SK-N-SH (cell line): ENCODE data around the gene ACTR10. TPM values are rescaled to one million over a fixed set of nuclear protein-coding genes. Genes with fewer than 3 reads are reported as not detected.

Experiments used
- CTCF ChIA-PET: fragments of 300-600, 350-600 bp; formaldehyde crosslinking; extraction: SDS; loops from one replicate; lab custom pipeline; 2021; lab: Yijun Ruan, JAX
- POLR2A ChIA-PET: fragments of 350-600 bp; sonication (Branson Sonifier 250); formaldehyde crosslinking; extraction: SDS; loops from one replicate; lab custom pipeline; 2020; ENCODE audit warnings: antibody characterized with exemption, inconsistent platforms; lab: Yijun Ruan, JAX
- DNase-seq: peaks from one replicate; pipeline ENCODE4 v3.0.0; 2012
- H2AFZ ChIP-seq: fragments of 200-600 bp; sonication (generic); 2 replicates; pipeline ENCODE4 v1.8.1; 2016; ENCODE audit warnings: antibody characterized with exemption, mild to moderate bottlenecking, low read depth
- H3F3A ChIP-seq: fragments of 200-600 bp; sonication (generic); replicated peaks from 2 replicates; pipeline ENCODE3; 2016; ENCODE audit warnings: antibody characterized with exemption, mild to moderate bottlenecking; ENCODE audit not compliant: insufficient read depth
- H3K27ac ChIP-seq, 2 experiments: fragments of 200-500 bp in 1 of 2; fragments of 200-600 bp in 1 of 2; sonication (Bioruptor generic) in 1 of 2; sonication (generic), shearing (Covaris generic) in 1 of 2; 2 replicates each; pipeline versions ENCODE4 v1.5.1 to v1.6.1; 2014 to 2016; ENCODE audit warnings: low read depth in 2 of 2, inconsistent platforms in 1 of 2, low read length in 1 of 2, mild to moderate bottlenecking in 1 of 2, mixed read lengths in 1 of 2
- H3K27me3 ChIP-seq: fragments of 200-600 bp; sonication (generic), shearing (Covaris generic); 2 replicates; pipeline ENCODE4 v1.6.1; 2016; ENCODE audit warnings: mixed run types; ENCODE audit not compliant: insufficient read depth
- H3K36me3 ChIP-seq, 2 experiments: fragments of 200-500 bp in 1 of 2; fragments of 200-600 bp in 1 of 2; sonication (Bioruptor generic) in 1 of 2; sonication (generic) in 1 of 2; replicated peaks in 1 of 2; 2 replicates each; pipeline versions ENCODE3 to v1.5.1; 2014 to 2016; ENCODE audit warnings: low read length in 1 of 2, mild to moderate bottlenecking in 1 of 2; ENCODE audit not compliant: insufficient read depth in 2 of 2, control insufficient read depth in 1 of 2
- H3K4me1 ChIP-seq, 2 experiments: fragments of 200-500 bp in 1 of 2; fragments of 200-600 bp in 1 of 2; sonication (Bioruptor generic) in 1 of 2; sonication (generic), shearing (Covaris generic) in 1 of 2; 2 replicates each; pipeline versions ENCODE4 v1.5.1 to v1.6.1; 2014 to 2016; ENCODE audit warnings: low read depth in 1 of 2, low read length in 1 of 2, mixed run types in 1 of 2; ENCODE audit not compliant: insufficient read depth in 2 of 2, control insufficient read depth in 1 of 2
- H3K4me2 ChIP-seq: fragments of 200-600 bp; sonication (generic), shearing (Covaris generic); 2 replicates; pipeline ENCODE4 v1.6.1; 2017; ENCODE audit warnings: mixed run types
- H3K4me3 ChIP-seq, 2 experiments: fragments of 200-500 bp in 1 of 2; fragments of 200-600 bp in 1 of 2; sonication (Bioruptor generic) in 1 of 2; sonication (generic), shearing (Covaris generic) in 1 of 2; 2 replicates each; pipeline versions ENCODE4 v1.5.1 to v1.8.1; 2014 to 2016; ENCODE audit warnings: low read depth in 2 of 2, inconsistent platforms in 1 of 2, low read length in 1 of 2, mild to moderate bottlenecking in 1 of 2, mixed read lengths in 1 of 2, moderate library complexity in 1 of 2
- H3K79me2 ChIP-seq: fragments of 200-600 bp; sonication (generic); 2 replicates; pipeline ENCODE4 v1.8.1; 2017; ENCODE audit warnings: mild to moderate bottlenecking; ENCODE audit not compliant: insufficient read depth
- H3K9ac ChIP-seq: fragments of 200-600 bp; sonication (generic); 2 replicates; pipeline ENCODE4 v1.6.1; 2017; ENCODE audit warnings: mixed run types
- H3K9me2 ChIP-seq: fragments of 200-600 bp; sonication (generic); 2 replicates; pipeline ENCODE4 v1.6.1; 2017; ENCODE audit warnings: mixed run types
- H3K9me3 ChIP-seq: fragments of 200-600 bp; sonication (generic); 2 replicates; pipeline ENCODE4 v1.6.1; 2017; ENCODE audit warnings: mixed run types, mild to moderate bottlenecking, moderate library complexity
- H4K20me1 ChIP-seq: fragments of 200-600 bp; sonication (generic); 2 replicates; pipeline ENCODE4 v1.6.1; 2017; ENCODE audit warnings: mild to moderate bottlenecking, mixed run types; ENCODE audit not compliant: insufficient read depth
- CHD2 ChIP-seq: fragments of 150-350 bp; IDR thresholded peaks from 2 replicates; pipeline ENCODE4 v1.6.1; 2018; ENCODE audit warnings: low read length; ENCODE audit not compliant: partially characterized antibody
- EZH2phosphoT487 ChIP-seq: fragments of 200-600 bp; sonication (generic); IDR thresholded peaks from 2 replicates; pipeline ENCODE4 v1.6.1; 2017; ENCODE audit warnings: low read depth, mixed run types, mild to moderate bottlenecking, antibody characterized with exemption, moderate library complexity, borderline replicate concordance
- FOSL2 ChIP-seq: IDR thresholded peaks from 2 replicates; pipeline ENCODE4 v1.4.0; 2012; ENCODE audit warnings: low read depth, mild to moderate bottlenecking, moderate library complexity, borderline replicate concordance
- FOXM1 ChIP-seq: IDR thresholded peaks from 2 replicates; pipeline ENCODE4 v1.4.0; 2012; ENCODE audit warnings: low read depth, mild to moderate bottlenecking
- NRF1 ChIP-seq: IDR thresholded peaks from 2 replicates; pipeline ENCODE4 v1.6.1; 2012; ENCODE audit warnings: low read depth, mild to moderate bottlenecking, low read length
- RAD21 ChIP-seq: IDR thresholded peaks from 2 replicates; pipeline ENCODE4 v1.6.1; 2012; ENCODE audit warnings: mild to moderate bottlenecking, low read length
- RCOR1 ChIP-seq: fragments of 150-350 bp; IDR thresholded peaks from 2 replicates; pipeline ENCODE4 v1.6.1; 2017; ENCODE audit warnings: antibody characterized with exemption, low read length
- RXRA ChIP-seq: IDR thresholded peaks from 2 replicates; pipeline ENCODE4 v1.4.0; 2012; ENCODE audit warnings: low read depth, mild to moderate bottlenecking, borderline replicate concordance
- SMC3 ChIP-seq: IDR thresholded peaks from 2 replicates; pipeline ENCODE4 v1.6.1; 2012; ENCODE audit warnings: low read depth, low read length, improper control_type of control experiment
- TAF1 ChIP-seq: IDR thresholded peaks from 2 replicates; pipeline ENCODE4 v1.6.1; 2012; ENCODE audit warnings: low read depth, mild to moderate bottlenecking, low read length, moderate library complexity, borderline replicate concordance
- TCF12 ChIP-seq: IDR thresholded peaks from 2 replicates; pipeline ENCODE4 v1.4.0; 2012
- YY1 ChIP-seq: IDR thresholded peaks from 2 replicates; pipeline ENCODE4 v1.4.0; 2012; ENCODE audit warnings: low read depth, mild to moderate bottlenecking
- WGBS: methylation state at CpG from one replicate; pipeline ENCODE4 v1.1.6; 2017; ENCODE audit warnings: low lambda C conversion rate; 5-methylcytosine and 5-hydroxymethylcytosine counted together
- polyA plus RNA-seq, 3 experiments: library from polyadenylated mRNA; depleted of rRNA; stranded (reverse); fragments of >200 nt; gene quantifications; 2 replicates each; pipeline ENCODE4 v1.2.3, GENCODE V29; 2012
- TF ChIP-seq, protein P1 (sequence below): IDR thresholded peaks from 2 replicates; pipeline ENCODE4 v1.4.0; 2012; ENCODE audit warnings: low read depth
- TF ChIP-seq, protein P2 (sequence below): IDR thresholded peaks from 2 replicates; pipeline ENCODE4; 2012
- TF ChIP-seq, protein P3 (sequence below): IDR thresholded peaks from 2 replicates; pipeline ENCODE4 v1.6.1; 2012; ENCODE audit warnings: mild to moderate bottlenecking, low read depth, low read length, moderate library complexity
- TF ChIP-seq, protein P4 (sequence below): fragments of 200-600 bp; sonication (generic); IDR thresholded peaks from 2 replicates; pipeline ENCODE4 v1.6.1; 2017; ENCODE audit warnings: antibody characterized with exemption, mild to moderate bottlenecking, moderate library complexity
- TF ChIP-seq, protein P5 (sequence below): IDR thresholded peaks from 2 replicates; pipeline ENCODE4 v1.4.0; 2012; ENCODE audit warnings: low read depth, borderline replicate concordance
- TF ChIP-seq, protein P6 (sequence below): fragments of 150-350 bp; IDR thresholded peaks from 2 replicates; pipeline ENCODE4 v1.6.1; 2016; ENCODE audit warnings: mild to moderate bottlenecking, low read depth, low read length

ACTR10 gene
- polyA plus RNA-seq, 1 of the 3 experiments (the other 2 are of a cell fraction), result 32.9 TPM

DNA sequence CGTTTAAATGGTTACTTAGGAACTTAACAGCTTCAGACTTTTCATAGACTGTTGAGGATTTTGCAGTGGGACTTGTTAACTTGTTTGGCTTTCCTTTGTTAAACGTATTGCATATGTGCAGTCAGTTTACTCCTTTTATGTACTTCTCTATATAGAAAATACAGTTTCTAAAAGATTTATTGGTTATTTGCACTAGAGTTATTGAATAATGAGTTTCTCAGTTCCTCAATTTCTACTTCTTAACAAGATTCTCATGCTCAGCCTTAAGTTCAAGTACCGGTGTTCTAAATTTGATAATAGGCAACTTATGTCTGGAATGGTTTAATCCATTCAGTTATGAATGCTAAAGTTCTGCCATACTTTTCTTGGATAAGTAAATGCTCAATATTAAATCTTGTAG lies 45.6 kb downstream of the ACTR10 start:
- H3K36me3 ChIP-seq, result peaks cover 4 to 9% of the 10 kb centered on the region in 2 experiments
- H3K9me3 ChIP-seq, result no peaks in the 10 kb centered on the region
- no peak for TF ChIP-seq TAF1
- no peak for TF ChIP-seq NRF1
- TF ChIP-seq EZH2phosphoT487, result no peak
- TF ChIP-seq RXRA, result no peak
- TF ChIP-seq RAD21, result no peak
- H3K4me1 ChIP-seq, result peaks cover 0 to 3% of the 10 kb centered on the region in 2 experiments; a peak in 2 of 4 replicates
- H3K9me2 ChIP-seq, result no peaks in the 10 kb centered on the region
- 0% methylated on average over 3 of the region's 3 CpGs for WGBS
- no peaks in the 10 kb centered on the region for H3K27me3 ChIP-seq
- H3K9ac ChIP-seq, result peak overlapping the region; percentile 91
- H2AFZ ChIP-seq, result no peak overlapping the region
- H3K4me3 ChIP-seq, result peak overlapping the region; percentile 87 to 91
- peak overlapping the region; percentile 76 for H3K4me2 ChIP-seq
- no peak for DNase-seq
- CTCF ChIA-PET, result interaction anchor here (1.4 to 2.2 kb wide), 3 partner anchors 8 to 38 kb away, joined by 3 to 7 read pairs (median 3); no protein-coding TSS in a partner anchor
- peak overlapping the region; percentile 89 to 97; a peak in 3 of 4 replicates for H3K27ac ChIP-seq
- POLR2A ChIA-PET, result interaction anchor here (1.5 kb wide), 1 partner anchor 46 kb away, joined by 4 read pairs; no protein-coding TSS in a partner anchor
- peaks cover 26% of the 10 kb centered on the region for H3F3A ChIP-seq
- peaks cover 33% of the 10 kb centered on the region for H4K20me1 ChIP-seq
- H3K79me2 ChIP-seq, result peaks cover 58% of the 10 kb centered on the region

DNA sequence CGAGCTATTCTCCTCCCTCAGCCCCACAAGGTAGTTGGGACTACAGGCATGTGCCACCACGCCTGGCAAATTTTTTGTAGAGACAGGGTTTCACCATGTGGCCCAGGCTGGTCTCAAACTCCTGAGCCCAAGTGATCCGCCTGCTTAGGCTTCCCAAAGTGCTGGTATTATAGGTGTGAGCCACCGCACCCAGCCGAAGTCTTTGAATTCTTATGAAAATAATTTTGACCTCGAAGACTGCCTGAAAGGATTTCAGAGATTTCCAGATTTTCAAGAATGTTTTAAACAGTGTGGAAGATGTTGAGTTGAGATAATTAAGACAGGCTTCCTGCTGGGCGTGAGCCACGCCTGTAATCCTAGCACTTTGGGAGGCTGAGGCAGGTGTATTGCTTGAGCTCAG lies 49.7 kb downstream of the ACTR10 start:
- H3K9ac ChIP-seq, result no peak overlapping the region
- no peak overlapping the region for H3K4me2 ChIP-seq
- peaks cover 43% of the 10 kb centered on the region for H4K20me1 ChIP-seq
- ChIA-PET CTCF (no interaction called here), POLR2A (no interaction called here)
- TF ChIP-seq, protein P1, sequence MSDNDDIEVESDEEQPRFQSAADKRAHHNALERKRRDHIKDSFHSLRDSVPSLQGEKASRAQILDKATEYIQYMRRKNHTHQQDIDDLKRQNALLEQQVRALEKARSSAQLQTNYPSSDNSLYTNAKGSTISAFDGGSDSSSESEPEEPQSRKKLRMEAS, result no peak
- TF ChIP-seq TCF12, result no peak
- no peak for TF ChIP-seq TAF1
- TF ChIP-seq FOXM1, result no peak
- no peak for TF ChIP-seq SMC3
- TF ChIP-seq, protein P2, sequence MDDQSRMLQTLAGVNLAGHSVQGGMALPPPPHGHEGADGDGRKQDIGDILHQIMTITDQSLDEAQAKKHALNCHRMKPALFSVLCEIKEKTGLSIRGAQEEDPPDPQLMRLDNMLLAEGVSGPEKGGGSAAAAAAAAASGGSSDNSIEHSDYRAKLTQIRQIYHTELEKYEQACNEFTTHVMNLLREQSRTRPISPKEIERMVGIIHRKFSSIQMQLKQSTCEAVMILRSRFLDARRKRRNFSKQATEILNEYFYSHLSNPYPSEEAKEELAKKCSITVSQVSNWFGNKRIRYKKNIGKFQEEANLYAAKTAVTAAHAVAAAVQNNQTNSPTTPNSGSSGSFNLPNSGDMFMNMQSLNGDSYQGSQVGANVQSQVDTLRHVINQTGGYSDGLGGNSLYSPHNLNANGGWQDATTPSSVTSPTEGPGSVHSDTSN, result no peak
- TF ChIP-seq, protein P3, sequence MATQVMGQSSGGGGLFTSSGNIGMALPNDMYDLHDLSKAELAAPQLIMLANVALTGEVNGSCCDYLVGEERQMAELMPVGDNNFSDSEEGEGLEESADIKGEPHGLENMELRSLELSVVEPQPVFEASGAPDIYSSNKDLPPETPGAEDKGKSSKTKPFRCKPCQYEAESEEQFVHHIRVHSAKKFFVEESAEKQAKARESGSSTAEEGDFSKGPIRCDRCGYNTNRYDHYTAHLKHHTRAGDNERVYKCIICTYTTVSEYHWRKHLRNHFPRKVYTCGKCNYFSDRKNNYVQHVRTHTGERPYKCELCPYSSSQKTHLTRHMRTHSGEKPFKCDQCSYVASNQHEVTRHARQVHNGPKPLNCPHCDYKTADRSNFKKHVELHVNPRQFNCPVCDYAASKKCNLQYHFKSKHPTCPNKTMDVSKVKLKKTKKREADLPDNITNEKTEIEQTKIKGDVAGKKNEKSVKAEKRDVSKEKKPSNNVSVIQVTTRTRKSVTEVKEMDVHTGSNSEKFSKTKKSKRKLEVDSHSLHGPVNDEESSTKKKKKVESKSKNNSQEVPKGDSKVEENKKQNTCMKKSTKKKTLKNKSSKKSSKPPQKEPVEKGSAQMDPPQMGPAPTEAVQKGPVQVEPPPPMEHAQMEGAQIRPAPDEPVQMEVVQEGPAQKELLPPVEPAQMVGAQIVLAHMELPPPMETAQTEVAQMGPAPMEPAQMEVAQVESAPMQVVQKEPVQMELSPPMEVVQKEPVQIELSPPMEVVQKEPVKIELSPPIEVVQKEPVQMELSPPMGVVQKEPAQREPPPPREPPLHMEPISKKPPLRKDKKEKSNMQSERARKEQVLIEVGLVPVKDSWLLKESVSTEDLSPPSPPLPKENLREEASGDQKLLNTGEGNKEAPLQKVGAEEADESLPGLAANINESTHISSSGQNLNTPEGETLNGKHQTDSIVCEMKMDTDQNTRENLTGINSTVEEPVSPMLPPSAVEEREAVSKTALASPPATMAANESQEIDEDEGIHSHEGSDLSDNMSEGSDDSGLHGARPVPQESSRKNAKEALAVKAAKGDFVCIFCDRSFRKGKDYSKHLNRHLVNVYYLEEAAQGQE, result no peak
- TF ChIP-seq, protein P4, sequence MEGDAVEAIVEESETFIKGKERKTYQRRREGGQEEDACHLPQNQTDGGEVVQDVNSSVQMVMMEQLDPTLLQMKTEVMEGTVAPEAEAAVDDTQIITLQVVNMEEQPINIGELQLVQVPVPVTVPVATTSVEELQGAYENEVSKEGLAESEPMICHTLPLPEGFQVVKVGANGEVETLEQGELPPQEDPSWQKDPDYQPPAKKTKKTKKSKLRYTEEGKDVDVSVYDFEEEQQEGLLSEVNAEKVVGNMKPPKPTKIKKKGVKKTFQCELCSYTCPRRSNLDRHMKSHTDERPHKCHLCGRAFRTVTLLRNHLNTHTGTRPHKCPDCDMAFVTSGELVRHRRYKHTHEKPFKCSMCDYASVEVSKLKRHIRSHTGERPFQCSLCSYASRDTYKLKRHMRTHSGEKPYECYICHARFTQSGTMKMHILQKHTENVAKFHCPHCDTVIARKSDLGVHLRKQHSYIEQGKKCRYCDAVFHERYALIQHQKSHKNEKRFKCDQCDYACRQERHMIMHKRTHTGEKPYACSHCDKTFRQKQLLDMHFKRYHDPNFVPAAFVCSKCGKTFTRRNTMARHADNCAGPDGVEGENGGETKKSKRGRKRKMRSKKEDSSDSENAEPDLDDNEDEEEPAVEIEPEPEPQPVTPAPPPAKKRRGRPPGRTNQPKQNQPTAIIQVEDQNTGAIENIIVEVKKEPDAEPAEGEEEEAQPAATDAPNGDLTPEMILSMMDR, result no peak
- TF ChIP-seq RCOR1, result no peak
- no peak for TF ChIP-seq EZH2phosphoT487
- TF ChIP-seq, protein P5, sequence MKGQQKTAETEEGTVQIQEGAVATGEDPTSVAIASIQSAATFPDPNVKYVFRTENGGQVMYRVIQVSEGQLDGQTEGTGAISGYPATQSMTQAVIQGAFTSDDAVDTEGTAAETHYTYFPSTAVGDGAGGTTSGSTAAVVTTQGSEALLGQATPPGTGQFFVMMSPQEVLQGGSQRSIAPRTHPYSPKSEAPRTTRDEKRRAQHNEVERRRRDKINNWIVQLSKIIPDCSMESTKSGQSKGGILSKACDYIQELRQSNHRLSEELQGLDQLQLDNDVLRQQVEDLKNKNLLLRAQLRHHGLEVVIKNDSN, result no peak
- TF ChIP-seq CHD2, result no peak
- TF ChIP-seq, protein P6, sequence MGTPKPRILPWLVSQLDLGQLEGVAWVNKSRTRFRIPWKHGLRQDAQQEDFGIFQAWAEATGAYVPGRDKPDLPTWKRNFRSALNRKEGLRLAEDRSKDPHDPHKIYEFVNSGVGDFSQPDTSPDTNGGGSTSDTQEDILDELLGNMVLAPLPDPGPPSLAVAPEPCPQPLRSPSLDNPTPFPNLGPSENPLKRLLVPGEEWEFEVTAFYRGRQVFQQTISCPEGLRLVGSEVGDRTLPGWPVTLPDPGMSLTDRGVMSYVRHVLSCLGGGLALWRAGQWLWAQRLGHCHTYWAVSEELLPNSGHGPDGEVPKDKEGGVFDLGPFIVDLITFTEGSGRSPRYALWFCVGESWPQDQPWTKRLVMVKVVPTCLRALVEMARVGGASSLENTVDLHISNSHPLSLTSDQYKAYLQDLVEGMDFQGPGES, result no peak
- TF ChIP-seq FOSL2, result no peak
- TF ChIP-seq YY1, result no peak
- H3K9me3 ChIP-seq, result no peaks in the 10 kb centered on the region
- H3F3A ChIP-seq, result peaks cover 39% of the 10 kb centered on the region
- H3K4me3 ChIP-seq, result no peak overlapping the region
- H3K36me3 ChIP-seq, result peaks cover 24 to 46% of the 10 kb centered on the region in 2 experiments
- H3K9me2 ChIP-seq, result no peaks in the 10 kb centered on the region
- no peak overlapping the region for H2AFZ ChIP-seq
- 96% methylated on average over 8 of the region's 8 CpGs for WGBS
- peaks cover 0 to 3% of the 10 kb centered on the region in 2 experiments; a peak in 1 of 4 replicates for H3K4me1 ChIP-seq
- H3K79me2 ChIP-seq, result peaks cover 97% of the 10 kb centered on the region
- DNase-seq, result no peak
- no peak overlapping the region for H3K27ac ChIP-seq
- H3K27me3 ChIP-seq, result no peaks in the 10 kb centered on the region
